ACHN (cell line): ENCODE measurements around the gene PAK4.

Experiments
- DNase-seq: peaks from one replicate; pipeline ENCODE4 v3.0.0-alpha.2; 2015
- in situ Hi-C: cut with HindIII; loops from 2 replicates; pipeline ENCODE4 v1.10.0; 2017; ENCODE audit warnings: low sequenced_read_pairs, low pct_ligation_motif_present, low pct_unique_long_range_greater_than_20kb

Gene PAK4

GRCh38 chr19:39156326-39157230 is 31.0 kb downstream of the PAK4 start:
- in situ Hi-C loops, result no loop called here
- DNase-seq, result no peak

DNA sequence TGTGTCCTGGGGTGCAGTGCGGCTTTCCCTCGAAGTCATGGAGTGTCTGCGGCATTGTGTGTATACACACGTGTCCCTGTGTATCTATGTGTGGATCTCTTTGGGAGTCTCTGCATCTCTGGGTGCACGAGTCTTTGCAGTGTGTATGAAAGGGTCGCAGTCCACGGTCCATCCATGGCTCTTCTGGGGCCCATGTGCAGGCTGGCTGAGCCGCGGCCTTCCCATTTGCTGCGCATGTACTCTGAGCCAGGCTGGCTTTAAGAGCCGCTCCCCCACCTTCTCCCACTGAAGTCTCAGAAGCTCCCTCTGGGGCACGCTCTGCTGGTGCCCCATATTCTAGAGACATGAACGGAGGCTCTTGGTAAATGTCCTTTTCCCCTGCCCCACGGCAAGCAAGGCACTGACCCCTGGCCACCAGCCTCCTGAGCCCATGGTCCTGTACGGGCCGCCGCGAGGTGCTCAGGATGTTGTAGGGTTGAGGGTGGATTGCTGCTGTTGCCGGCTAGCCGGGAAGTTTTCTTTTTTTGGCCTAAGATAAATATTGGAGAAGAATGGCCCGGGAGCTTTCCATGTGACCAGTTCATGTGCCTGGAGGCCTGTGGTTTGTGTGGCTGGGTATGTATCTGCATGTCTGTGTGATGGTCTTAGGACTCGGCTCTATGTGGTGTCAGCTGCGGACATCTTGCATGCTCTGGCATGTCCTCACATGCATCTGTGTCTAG is 31.9 kb downstream of the PAK4 start:
- in situ Hi-C loops, result no loop called here
- DNase-seq, result no peak

GRCh38 chr19:39157997-39158389 is 32.4 kb downstream of the PAK4 start:
- DNase-seq, result no peak
- in situ Hi-C loops, result no loop called here

GRCh38 chr19:39158646-39159260 is 33.2 kb downstream of the PAK4 start:
- DNase-seq, result no peak
- in situ Hi-C loops, result no loop called here

GRCh38 chr19:39160523-39160861 is 34.9 kb downstream of the PAK4 start:
- DNase-seq, result no peak
- in situ Hi-C loops, result no loop called here

DNA sequence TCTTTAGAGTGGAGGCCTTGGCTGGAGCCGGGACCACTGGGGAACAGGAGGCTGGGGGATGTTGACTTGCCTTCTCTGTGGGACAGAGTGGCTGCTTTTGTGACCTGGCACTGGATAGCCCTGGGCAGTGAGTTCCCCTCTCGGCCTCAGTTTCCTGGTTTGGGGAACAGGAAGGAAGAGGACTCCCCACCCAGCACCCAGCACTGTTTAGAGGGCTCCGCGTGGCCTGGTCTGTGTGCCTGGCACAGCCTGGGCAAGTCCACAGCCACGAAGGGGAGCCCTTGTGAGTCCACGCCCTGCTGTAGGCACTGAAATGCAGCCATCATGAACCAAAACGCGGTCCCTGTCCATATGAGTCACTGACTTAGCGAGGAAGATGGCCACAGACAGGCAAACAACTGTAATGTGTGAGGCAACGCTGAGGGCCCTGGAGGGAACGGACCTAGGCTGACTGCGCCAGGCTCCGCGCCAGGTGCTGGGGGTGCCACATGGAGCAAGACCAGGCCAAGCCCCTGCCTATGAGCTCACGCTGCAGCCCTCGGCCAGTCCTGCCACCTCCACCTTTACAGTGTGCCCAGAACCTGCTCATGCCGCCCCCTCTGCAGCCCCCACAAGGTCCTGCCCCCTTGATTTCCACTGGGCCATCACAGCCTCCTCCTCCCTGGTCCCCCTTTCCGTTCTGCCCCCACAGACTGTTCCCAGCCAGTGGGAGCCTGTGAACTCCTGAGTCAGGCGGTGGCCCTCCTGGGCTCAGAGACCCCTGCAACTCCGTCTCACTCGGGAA is 35.5 kb downstream of the PAK4 start:
- in situ Hi-C loops, result no loop called here
- DNase-seq, result no peak

DNA sequence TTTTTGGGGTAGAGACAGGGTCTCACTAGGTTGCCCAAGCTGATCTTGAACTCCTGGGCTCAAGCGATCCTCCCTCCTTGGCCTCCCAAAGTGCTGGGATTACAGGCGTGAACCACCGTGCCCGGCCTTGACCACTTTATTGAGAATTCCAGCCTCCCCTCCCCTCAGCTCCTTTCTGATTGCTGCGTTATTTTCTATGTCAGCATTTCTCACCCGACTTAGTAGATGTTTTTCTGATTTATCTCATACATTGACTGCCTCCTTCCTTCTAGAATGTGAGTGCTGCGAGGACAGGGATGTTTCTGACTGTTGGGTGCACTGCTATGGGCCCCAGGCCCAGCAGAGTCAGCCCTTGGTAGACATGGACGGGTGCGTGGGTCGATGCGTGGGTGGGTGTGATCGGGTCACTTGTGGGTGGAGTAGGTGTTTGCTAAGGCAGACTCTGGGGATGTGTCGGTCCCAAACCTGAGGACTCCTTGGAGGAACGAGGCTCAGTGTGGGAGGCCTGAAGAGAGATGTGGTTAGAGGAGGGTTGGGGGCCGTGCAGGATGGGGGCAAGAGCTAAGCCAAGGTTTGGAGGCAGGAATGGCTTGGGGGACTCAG is 37.0 kb downstream of the PAK4 start:
- DNase-seq, result no peak
- in situ Hi-C loops, result no loop called here

- in situ Hi-C loops, result no loop called here
Observed at GRCh38 chr19:39163621-39164020, 38.0 kb downstream of the PAK4 start.

DNA sequence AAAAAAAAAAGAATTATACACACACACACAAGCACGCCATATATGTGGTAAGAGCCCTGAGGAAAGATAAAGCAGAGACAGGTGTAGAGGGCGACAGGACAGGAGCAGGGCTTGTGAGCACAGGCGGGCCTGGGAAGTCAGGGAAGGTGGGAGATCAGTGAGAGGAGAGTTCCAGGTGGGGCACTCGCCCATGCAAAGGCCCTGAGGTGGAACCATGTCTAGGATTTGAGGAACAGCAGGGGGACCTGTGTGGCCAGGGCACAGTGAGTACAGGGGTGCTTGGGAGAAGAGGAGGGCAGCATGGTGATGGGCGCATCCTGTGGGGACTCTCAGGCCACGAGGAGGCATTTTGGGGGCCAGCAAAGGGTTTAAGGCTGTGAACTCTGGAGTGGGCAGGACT is 38.7 kb downstream of the PAK4 start:
- in situ Hi-C loops, result no loop called here
- no peak for DNase-seq

More at GRCh38 chr19:39163621-39164020, 38.0 kb downstream of the PAK4 start:
- DNase-seq, result no peak

- in situ Hi-C loops, result no loop called here
- DNase-seq, result no peak
Observed at GRCh38 chr19:39165857-39166256, 40.3 kb downstream of the PAK4 start.

GRCh38 chr19:39166571-39167391 is 41.2 kb downstream of the PAK4 start:
- in situ Hi-C loops, result no loop called here

GRCh38 chr19:39167461-39168257 is 42.1 kb downstream of the PAK4 start:
- no peak for DNase-seq
- in situ Hi-C loops, result no loop called here

More at GRCh38 chr19:39166571-39167391, 41.2 kb downstream of the PAK4 start:
- DNase-seq, result no peak

- DNase-seq, result no peak
- in situ Hi-C loops, result no loop called here
Observed at GRCh38 chr19:39168258-39169142, 42.9 kb downstream of the PAK4 start.

DNA sequence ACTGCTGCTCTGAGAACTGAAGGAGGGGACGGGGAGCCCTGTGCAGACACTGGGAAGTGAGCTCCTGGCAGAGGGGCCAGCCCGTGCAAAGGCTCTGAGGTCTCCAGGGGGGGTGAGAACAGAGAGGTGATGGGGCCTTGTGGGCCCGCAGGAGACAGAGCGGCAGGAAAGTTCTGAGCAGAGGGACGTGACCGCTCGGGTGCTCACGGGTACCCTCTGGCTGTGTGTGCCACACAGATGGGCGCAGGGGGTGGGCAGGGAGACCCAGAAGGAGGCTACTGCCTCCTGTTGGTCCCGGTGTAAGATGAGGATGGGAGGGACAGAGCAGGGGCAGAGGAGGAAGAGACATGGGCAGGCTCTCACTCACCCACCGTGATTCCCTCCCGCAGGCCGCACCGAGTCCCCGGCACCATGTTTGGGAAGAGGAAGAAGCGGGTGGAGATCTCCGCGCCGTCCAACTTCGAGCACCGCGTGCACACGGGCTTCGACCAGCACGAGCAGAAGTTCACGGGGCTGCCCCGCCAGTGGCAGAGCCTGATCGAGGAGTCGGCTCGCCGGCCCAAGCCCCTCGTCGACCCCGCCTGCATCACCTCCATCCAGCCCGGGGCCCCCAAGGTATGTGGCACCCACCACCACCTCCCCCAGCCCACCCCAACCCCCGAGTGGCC is 43.7 kb downstream of the PAK4 start:
- DNase-seq, result no peak
- in situ Hi-C loops, result no loop called here

DNA sequence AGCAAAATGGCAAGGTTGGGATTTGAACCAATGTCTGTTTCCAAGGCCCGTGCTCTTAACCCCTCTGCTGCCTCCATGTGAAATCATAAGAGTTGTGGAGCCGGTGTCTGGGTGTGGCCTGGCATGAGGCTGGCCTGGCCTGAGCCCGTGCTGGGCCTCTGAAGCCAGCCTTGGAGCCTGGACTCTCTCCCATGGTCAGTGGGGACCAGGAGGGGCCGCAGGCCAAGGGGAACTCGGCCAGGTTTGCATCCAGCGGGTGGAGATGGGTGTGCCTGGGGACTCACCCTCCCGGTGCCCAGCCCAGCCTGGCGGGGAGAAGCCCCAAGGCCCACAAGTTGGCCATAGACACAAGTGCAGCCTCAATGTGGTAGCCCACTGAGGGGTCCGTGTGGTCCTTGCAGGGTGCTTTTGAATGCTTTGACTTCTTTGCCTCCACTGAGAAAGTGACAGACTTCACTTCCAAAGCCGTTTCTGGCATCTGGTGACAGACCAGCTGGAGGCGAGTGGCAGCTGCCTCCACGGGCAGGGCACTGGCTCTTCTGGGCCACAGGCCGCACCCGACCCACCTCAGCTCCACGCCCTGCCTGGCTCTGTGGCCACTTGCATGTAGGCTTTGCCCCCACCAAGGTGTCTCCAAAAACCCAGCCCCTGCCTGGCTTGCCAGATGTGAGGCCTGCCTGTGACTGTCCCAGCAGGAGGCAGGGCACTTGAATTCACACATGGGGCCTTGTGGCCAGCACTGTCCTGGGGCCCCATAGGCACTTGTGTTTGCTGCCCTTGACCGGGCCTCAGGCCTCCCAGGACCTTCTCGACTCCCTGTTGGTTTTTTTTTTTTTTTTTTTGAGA is 45.0 kb downstream of the PAK4 start:
- in situ Hi-C loops, result no loop called here
- DNase-seq, result no peak
